ENCODE results near the gene ANKRD40CL. TPM values are rescaled to one million over a fixed set of nuclear protein-coding genes. Genes with fewer than 3 reads are reported as not detected.

The ANKRD40CL gene
- total RNA-seq, 1 experiment from 2014 or later, result not detected

DNA sequence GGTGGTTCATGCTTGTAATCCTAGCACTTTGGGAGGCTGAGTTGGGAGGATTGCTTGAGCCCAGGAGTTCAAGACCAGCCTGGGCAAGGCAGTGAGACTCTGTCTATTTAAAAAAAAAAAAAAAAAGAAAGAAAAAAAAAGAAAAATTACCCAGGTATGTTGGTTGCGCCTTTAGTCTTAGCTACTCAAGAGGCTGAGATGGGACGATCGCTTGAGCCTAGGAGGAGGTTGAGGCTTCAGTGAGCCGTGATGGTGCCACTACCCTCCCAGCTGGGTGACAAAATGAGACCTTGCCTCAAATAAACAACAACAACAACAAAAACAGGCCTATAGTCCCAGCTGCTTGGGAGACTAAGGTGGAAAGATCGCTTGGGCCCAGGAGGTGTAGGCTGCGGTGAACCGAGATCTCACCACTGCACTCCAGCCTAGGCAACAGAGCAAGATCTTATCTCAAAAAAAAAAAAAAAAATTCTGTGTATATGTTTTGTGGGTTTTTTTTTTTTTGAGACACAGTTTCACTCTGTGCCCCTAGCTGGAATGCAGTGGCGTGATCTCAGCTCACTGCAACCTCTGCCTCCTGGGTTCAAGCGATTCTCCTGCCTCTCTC lies 12.5 kb upstream of the ANKRD40CL start:
- 0 out of 2 replicates have a peak, but pooled peaks cover 3% of the 10 kb centered on the region for H3K9me3 ChIP-seq (replicated peaks)
- H3K27ac ChIP-seq, result no peak overlapping the region
- no peaks in the 10 kb centered on the region for H3K36me3 ChIP-seq
- no peak for DNase-seq (ENCODE audit: low read depth in 1 of 2, low spot score in 2 of 2)
- no peaks in the 10 kb centered on the region for H3K4me1 ChIP-seq (replicated peaks)
- no peak overlapping the region for H3K4me3 ChIP-seq
- no peaks in the 10 kb centered on the region for H3K27me3 ChIP-seq (replicated peaks)

DNA sequence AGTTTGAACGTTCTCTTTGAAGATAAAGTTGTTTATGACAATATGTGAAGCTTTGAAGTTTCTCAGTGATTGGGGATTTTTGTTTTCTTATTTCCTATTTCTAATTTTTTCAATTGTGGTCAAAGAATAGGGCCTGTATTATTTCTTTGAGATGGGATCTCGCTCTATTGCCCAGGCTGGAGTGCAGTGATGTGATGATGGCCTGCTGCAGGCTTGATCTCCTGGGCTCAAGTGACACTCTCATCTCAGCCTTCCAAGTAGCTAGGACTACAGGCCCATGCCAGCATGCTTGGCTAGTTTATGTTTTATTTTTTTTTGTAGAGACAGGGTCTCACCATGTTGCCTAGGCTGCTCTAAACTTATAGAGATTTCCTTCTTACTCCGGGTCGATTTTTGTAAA lies 11.7 kb upstream of the ANKRD40CL start:
- H3K27ac ChIP-seq, result no peak overlapping the region
- DNase-seq (ENCODE audit: low read depth in 1 of 2, low spot score in 2 of 2), result no peak
- H3K9me3 ChIP-seq (replicated peaks), result 0 out of 2 replicates have a peak, but pooled peaks cover 3% of the 10 kb centered on the region
- no peaks in the 10 kb centered on the region for H3K27me3 ChIP-seq (replicated peaks)
- no peak overlapping the region for H3K4me3 ChIP-seq
- no peaks in the 10 kb centered on the region for H3K4me1 ChIP-seq (replicated peaks)
- H3K36me3 ChIP-seq, result no peaks in the 10 kb centered on the region

DNA sequence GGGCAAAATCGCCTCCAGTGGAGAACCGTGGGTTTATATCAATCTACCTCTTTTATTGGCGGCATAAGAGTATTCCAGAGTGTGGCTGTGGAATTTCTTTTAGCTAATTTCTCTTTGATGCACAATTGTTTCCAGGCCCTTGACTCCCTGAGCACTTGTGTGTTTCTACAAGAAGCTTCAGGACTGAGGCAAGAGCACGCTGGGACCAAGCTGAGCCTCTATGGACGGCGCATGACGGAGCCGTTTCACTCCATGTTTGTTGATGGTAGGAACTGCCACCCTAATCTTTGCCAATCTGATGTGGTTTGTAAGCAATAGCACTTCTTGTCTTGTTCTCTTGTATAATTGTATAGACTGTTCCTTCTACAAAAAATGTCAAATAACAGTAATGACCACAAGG lies 11.2 kb upstream of the ANKRD40CL start:
- Histone ChIP-seq H3K4me1 (replicated peaks) (no peaks in the 10 kb centered on the region), H3K9me3 (replicated peaks) (0 out of 2 replicates have a peak, but pooled peaks cover 3% of the 10 kb centered on the region), H3K27ac (no peak overlapping the region), H3K27me3 (replicated peaks) (no peaks in the 10 kb centered on the region), H3K4me3 (no peak overlapping the region), H3K36me3 (no peaks in the 10 kb centered on the region)
- no peak for DNase-seq (ENCODE audit: low read depth in 1 of 2, low spot score in 2 of 2)

DNA sequence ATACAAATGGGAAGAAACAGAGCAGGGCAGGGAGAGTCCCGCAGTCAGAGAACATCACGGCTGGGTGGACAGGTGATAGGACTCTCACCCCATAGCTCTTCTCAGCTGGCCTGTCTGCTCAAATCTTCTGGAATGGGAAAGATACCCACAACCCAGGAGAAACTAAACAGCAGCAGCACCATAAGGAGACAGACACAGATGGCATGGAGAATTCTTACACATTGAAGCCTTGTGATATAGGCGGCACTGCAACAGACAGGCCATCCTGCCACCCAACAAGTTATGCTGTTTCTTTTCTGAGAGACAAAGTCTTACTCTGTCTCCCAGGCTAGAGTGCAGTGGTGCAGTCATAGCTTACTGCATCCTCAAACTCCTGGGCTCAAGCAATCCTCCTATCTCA lies 8.6 kb upstream of the ANKRD40CL start:
- no peak for DNase-seq (ENCODE audit: low read depth in 1 of 2, low spot score in 2 of 2)
- H3K4me1 ChIP-seq (replicated peaks), result no peaks in the 10 kb centered on the region
- H3K27ac ChIP-seq, result no peak overlapping the region
- H3K27me3 ChIP-seq (replicated peaks), result no peaks in the 10 kb centered on the region
- no peak overlapping the region for H3K4me3 ChIP-seq
- H3K9me3 ChIP-seq (replicated peaks), result 0 out of 2 replicates have a peak, but pooled peaks cover 3% of the 10 kb centered on the region
- no peaks in the 10 kb centered on the region for H3K36me3 ChIP-seq

DNA sequence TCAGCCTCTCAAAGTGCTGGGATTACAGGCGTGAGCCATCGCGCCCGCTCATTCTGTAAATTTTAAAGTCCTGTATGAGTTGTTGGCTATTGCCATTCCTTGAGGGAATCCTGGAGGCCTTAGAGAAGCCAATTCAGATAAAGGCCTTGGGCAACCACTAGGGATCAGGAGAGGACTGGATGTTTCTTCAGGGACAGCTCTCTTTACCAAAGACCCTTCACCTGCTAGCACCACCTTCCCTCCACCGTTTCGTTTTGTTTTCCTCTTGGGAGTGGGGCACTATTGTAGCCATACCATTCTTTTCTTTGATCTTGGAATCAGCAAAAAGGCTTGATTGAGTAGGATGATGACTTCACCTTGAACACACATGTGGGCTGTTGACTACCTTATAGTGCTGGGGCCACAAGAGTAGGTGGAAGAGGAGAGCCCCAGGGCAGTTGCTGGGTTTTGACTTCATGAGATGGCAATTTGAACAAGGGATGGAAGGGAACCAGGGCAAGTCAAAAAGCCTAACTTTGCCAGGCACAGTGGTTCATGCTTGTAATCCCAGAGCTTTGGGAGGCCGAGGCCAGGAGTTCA lies 7.0 kb upstream of the ANKRD40CL start:
- 0 out of 2 replicates have a peak, but pooled peaks cover 3% of the 10 kb centered on the region for H3K9me3 ChIP-seq (replicated peaks)
- no peak overlapping the region for H3K27ac ChIP-seq
- DNase-seq (ENCODE audit: low read depth in 1 of 2, low spot score in 2 of 2), result no peak
- no peaks in the 10 kb centered on the region for H3K36me3 ChIP-seq
- no peak overlapping the region for H3K4me3 ChIP-seq
- H3K27me3 ChIP-seq (replicated peaks), result no peaks in the 10 kb centered on the region
- no peaks in the 10 kb centered on the region for H3K4me1 ChIP-seq (replicated peaks)

DNA sequence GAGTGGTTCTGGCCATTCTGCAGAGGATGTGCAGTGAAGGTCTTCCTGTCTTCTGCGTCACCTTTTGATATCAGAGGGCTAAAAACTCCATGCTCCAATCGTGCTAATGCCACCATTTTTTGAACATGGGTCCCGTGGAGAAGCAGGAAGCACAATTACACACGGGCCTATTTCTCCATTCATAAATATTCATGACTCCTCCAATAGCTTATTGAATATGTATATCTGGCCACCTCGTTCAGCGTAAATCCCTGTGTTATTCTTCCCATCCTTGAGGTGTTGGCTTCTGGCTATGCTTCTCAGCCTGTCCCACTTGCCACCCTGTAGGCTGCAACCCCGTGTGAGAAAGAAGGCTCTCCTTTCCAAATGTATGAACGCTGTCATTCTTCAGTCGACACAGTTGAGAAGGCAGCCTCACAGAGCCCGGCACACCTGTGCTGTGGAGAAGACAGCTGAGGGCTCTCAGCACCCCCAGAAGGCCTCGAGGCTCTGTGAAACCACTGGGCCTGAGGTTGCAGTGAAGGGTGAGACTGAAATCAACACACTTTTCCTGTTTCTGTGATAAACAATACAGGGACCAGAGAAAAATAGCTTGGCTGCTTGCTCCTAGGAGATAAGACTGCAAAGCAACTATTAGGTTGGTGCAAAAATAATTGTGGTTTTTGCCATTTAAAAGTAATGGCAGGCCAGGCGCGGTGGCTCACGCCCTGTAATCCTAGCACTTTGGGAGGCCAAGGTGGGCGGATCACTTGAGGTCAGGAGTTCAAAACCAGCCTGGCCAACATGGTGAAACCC lies 4.9 kb upstream of the ANKRD40CL start:
- H3K36me3 ChIP-seq, result no peaks in the 10 kb centered on the region
- H3K9me3 ChIP-seq (replicated peaks), result no peaks in the 10 kb centered on the region
- H3K27me3 ChIP-seq (replicated peaks), result no peaks in the 10 kb centered on the region
- no peak for DNase-seq (ENCODE audit: low read depth in 1 of 2, low spot score in 2 of 2)
- H3K4me1 ChIP-seq (replicated peaks), result no peaks in the 10 kb centered on the region
- no peak overlapping the region for H3K27ac ChIP-seq
- no peak overlapping the region for H3K4me3 ChIP-seq

DNA sequence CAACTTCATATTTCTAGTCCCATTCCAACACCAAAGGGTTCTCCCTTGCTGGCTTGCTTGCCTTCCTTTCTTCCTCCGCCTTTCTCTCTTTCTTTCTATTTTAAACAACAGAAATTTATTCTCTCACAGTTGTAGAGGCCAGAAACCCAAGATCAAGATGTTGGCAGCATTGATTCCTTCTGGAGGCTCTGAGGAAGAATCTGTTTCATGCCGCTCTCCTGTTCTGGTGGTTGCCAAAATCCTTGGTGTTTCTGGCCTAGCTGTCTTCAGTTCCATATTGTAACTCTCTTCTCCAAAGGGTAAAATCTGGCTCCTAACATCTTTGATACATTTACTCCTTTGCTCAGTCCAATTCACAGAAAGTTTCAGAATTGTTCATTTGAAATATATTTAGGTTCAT lies 3.0 kb upstream of the ANKRD40CL start:
- H3K36me3 ChIP-seq, result no peaks in the 10 kb centered on the region
- no peak overlapping the region for H3K27ac ChIP-seq
- no peak overlapping the region for H3K4me3 ChIP-seq
- no peaks in the 10 kb centered on the region for H3K4me1 ChIP-seq (replicated peaks)
- DNase-seq (ENCODE audit: low read depth in 1 of 2, low spot score in 2 of 2), result no peak
- no peaks in the 10 kb centered on the region for H3K27me3 ChIP-seq (replicated peaks)
- H3K9me3 ChIP-seq (replicated peaks), result no peaks in the 10 kb centered on the region

DNA sequence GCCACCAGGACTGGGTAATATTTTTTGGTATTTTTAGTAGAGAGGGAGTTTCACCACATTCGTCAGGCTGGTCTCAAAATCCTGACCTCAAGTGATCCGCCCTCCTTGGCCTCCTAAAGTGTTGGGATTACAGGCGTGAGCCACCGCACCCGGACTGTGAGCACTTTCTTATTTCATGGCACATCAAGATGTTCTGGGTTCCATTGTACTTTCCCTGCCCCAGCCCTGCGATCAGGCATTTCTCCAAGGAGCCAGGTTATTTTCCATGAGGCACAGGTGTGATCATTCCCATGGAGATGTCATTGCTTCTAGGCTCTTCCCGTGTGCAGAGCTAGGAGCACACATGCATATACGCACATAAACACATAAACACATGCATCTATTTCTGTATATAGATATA lies 2.6 kb upstream of the ANKRD40CL start:
- Histone ChIP-seq H3K27ac (no peak overlapping the region), H3K4me3 (no peak overlapping the region), H3K36me3 (no peaks in the 10 kb centered on the region), H3K9me3 (replicated peaks) (no peaks in the 10 kb centered on the region), H3K27me3 (replicated peaks) (no peaks in the 10 kb centered on the region), H3K4me1 (replicated peaks) (no peaks in the 10 kb centered on the region)
- peak in 1 of 2 experiments; percentile 37 for DNase-seq (ENCODE audit: low read depth in 1 of 2, low spot score in 2 of 2)

DNA sequence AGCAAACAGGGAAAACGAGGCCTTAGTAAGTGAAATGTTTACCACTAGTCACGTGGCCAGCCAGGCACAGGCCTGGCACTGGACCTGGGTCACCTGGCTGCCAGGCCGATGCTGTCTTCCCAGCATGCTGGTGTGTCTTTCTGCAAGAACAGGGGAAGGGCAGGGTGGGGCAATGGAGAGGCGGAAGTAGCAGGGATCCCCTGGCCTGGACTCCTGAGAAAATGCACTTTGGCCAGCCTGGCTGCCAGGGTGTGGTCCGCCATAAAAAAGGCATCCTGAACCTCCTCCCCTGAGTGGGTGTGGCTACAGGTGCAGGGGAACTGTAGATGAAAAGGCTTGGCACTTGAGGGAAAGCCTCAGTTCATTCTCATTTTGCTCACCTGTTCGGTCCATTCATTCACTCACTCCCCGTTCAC lies 1.0 kb upstream of the ANKRD40CL start:
- DNase-seq (ENCODE audit: low read depth in 1 of 2, low spot score in 2 of 2), result peak in 1 of 2 experiments; percentile 41
- Histone ChIP-seq H3K36me3 (no peaks in the 10 kb centered on the region), H3K9me3 (replicated peaks) (no peaks in the 10 kb centered on the region), H3K4me1 (replicated peaks) (peaks cover under 1% of the 10 kb centered on the region; the same call in 1 of the 2 replicates), H3K27ac (no peak overlapping the region), H3K4me3 (no peak overlapping the region), H3K27me3 (replicated peaks) (no peaks in the 10 kb centered on the region)

DNA sequence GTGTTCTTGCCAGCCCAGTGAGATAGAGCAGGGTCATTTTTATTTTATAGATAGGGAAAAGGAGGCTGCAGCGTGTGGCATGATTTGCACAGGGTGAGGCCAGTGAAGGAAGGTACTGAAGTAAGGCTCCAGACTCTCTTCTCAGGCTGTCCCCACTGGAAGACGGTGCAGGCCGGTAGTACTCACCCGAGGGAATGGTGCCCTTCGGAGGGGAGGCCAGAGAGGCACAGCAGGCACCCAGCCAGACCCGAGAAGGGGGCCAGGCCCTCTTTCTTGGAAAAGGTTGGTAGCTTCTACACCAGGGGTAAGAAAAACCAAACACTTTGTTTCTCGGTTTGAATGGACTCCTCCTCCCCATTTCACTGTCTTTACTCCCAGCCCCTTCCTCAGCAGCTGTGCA lies 288 bp downstream of the ANKRD40CL start:
- peak in 1 of 2 experiments; percentile 40 for DNase-seq (ENCODE audit: low read depth in 1 of 2, low spot score in 2 of 2)
- Histone ChIP-seq H3K9me3 (replicated peaks) (no peaks in the 10 kb centered on the region), H3K4me3 (no peak overlapping the region), H3K4me1 (replicated peaks) (peaks cover 8% of the 10 kb centered on the region; the same call in 1 of the 2 replicates), H3K36me3 (no peaks in the 10 kb centered on the region), H3K27me3 (replicated peaks) (no peaks in the 10 kb centered on the region), H3K27ac (no peak overlapping the region)

DNA sequence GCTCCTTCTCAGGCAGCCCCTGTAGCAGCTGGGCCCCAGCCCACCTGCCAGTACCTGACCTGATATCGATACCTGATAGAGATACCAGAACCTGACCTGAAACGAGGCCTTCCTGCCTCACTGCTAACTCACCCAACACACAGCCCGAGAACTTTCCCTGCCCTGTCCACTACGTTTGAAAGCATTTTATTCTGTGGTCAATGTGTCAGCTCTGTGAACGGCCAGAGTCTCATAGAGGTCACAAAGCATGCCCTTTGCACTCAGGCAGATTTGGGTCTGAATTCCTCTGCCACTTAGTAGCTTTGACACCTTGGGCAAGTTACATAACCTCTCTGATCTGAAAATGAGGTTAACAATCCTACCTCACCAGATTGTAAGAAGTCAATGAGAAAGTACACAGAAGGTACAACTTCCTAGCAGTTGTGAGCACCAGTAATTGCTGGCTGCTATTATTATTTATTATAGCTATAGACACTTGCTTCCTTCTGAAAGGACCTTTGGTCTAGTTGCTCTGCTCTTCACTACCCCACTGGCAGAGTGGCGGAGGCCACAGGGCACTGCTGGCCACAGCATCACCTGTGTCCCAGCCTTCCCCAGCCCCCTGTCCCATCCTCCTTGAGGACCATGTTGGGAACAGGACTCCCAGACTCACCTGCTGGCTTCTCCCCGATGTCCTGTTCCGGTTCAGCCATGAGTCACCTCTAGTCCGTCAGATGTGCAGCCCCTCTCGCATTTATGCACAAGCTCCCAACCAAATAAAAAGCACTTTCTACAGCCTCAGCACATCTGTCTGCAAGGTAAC lies 895 bp downstream of the ANKRD40CL start:
- H3K4me3 ChIP-seq, result no peak overlapping the region
- DNase-seq (ENCODE audit: low read depth in 1 of 2, low spot score in 2 of 2), result peak in 1 of 2 experiments; percentile 40
- H3K36me3 ChIP-seq, result no peaks in the 10 kb centered on the region
- H3K27me3 ChIP-seq (replicated peaks), result no peaks in the 10 kb centered on the region
- H3K4me1 ChIP-seq (replicated peaks), result peaks cover 8% of the 10 kb centered on the region; the same call in 1 of the 2 replicates
- no peak overlapping the region for H3K27ac ChIP-seq
- H3K9me3 ChIP-seq (replicated peaks), result no peaks in the 10 kb centered on the region

DNA sequence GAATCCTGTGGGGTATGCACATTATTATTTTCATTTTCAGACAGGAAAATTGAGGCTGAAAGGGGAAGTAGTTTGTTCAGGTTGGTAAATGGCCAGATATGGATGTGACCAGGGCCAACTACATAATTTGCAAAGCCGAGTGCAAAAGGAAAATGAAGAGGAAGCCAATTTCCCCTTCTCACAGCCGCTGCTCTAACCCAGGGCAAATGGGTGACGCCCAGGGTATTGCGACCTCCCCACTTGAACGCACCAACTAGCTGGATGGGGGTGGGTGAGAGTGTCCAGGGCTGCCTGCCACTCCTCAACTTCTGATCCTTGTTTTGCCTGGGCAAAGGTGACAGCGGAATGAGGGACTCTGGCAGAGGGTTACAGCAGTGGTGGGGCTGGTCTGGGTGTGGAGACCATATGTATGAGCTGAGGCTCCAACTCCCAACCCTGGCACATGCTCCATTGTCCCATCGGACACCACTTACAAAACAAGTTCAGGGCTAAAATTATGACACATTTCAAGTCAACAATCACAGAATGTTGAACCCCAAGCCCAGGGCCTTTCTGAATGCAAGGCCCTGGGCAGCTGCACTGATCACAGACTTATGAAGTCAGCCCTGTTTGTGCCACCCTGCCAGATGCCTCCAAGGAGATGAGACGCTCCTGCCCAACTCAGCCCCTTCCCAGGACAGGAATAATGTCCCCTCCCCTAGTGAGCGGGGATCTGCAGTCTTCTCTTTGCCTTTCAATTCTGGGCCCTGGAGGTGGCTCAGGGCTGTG lies 1.7 kb downstream of the ANKRD40CL start:
- Histone ChIP-seq H3K4me1 (replicated peaks) (peaks cover 8% of the 10 kb centered on the region; the same call in 1 of the 2 replicates), H3K4me3 (no peak overlapping the region), H3K9me3 (replicated peaks) (no peaks in the 10 kb centered on the region), H3K27ac (no peak overlapping the region), H3K27me3 (replicated peaks) (no peaks in the 10 kb centered on the region), H3K36me3 (no peaks in the 10 kb centered on the region)
- DNase-seq (ENCODE audit: low read depth in 1 of 2, low spot score in 2 of 2), result peak in 1 of 2 experiments; percentile 36

DNA sequence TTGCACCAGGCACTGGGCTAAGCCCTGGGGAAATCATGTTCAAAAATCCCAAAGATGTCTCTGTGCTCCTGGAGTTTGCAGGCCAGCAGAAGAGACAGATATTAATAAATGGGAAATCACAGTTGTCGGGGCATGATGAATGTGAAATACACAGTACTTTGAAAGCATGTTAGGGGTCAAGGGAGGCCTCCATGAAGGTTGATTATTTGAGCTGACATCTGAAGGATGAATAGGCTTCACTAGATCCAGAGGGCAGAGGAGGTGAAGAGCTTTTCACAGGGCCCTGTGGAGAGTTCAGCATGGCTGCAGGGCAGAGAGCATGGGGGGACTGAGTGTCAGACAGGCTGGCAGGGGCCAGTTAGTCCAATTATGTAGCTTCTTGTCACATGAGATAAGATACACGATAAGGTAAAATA lies 2.6 kb downstream of the ANKRD40CL start:
- Histone ChIP-seq H3K9me3 (replicated peaks) (no peaks in the 10 kb centered on the region), H3K4me3 (no peak overlapping the region), H3K4me1 (replicated peaks) (peaks cover 8% of the 10 kb centered on the region; the same call in 1 of the 2 replicates), H3K27me3 (replicated peaks) (no peaks in the 10 kb centered on the region), H3K27ac (no peak overlapping the region), H3K36me3 (no peaks in the 10 kb centered on the region)
- DNase-seq (ENCODE audit: low read depth in 1 of 2, low spot score in 2 of 2), result peak in 1 of 2 experiments; percentile 25
